B cell (primary cell): ENCODE measurements around the gene POSTN.

ENCODE experiments used
- EZH2 ChIP-seq: IDR thresholded peaks from 2 replicates; pipeline ENCODE4 v1.6.1; 2012; ENCODE audit warnings: borderline replicate concordance, low read depth, mild to moderate bottlenecking, moderate library complexity, low read length; ENCODE audit not compliant: insufficient read depth, poor library complexity, severe bottlenecking
- TF ChIP-seq, protein P1 (sequence below): fragments of 200-600 bp; IDR thresholded peaks from one replicate; pipeline ENCODE4 v1.8.0; 2022; ENCODE audit warnings: antibody characterized with exemption, mild to moderate bottlenecking

- no peak for TF ChIP-seq EZH2
- TF ChIP-seq, protein P1, sequence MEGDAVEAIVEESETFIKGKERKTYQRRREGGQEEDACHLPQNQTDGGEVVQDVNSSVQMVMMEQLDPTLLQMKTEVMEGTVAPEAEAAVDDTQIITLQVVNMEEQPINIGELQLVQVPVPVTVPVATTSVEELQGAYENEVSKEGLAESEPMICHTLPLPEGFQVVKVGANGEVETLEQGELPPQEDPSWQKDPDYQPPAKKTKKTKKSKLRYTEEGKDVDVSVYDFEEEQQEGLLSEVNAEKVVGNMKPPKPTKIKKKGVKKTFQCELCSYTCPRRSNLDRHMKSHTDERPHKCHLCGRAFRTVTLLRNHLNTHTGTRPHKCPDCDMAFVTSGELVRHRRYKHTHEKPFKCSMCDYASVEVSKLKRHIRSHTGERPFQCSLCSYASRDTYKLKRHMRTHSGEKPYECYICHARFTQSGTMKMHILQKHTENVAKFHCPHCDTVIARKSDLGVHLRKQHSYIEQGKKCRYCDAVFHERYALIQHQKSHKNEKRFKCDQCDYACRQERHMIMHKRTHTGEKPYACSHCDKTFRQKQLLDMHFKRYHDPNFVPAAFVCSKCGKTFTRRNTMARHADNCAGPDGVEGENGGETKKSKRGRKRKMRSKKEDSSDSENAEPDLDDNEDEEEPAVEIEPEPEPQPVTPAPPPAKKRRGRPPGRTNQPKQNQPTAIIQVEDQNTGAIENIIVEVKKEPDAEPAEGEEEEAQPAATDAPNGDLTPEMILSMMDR, result no peak
These were observed at the start of gene POSTN for GRCh38 chr13:37598597-37598996.
